Stimulated activated CD8-positive, alpha-beta memory T cell treated with anti-CD3 and anti-CD28 coated beads, Interleukin-15, amount 100 ng/mL, for 1 hour (primary cell): Measurements from ENCODE around the gene RETN.

Source experiments
- DNase-seq: peaks from one replicate; pipeline ENCODE4 v3.0.0-alpha.2; 2020; ENCODE audit warnings: low read depth

Gene RETN

GRCh38 chr19:7706188-7706954 lies 37.5 kb downstream of the RETN start:
- DNase-seq: no peak

- no peak for DNase-seq
Observed at GRCh38 chr19:7706955-7707456, 38.2 kb downstream of the RETN start.

GRCh38 chr19:7709932-7710460 lies 41.1 kb downstream of the RETN start:
- no peak for DNase-seq

GRCh38 chr19:7710616-7711015 lies 41.8 kb downstream of the RETN start:
- no peak for DNase-seq

DNA sequence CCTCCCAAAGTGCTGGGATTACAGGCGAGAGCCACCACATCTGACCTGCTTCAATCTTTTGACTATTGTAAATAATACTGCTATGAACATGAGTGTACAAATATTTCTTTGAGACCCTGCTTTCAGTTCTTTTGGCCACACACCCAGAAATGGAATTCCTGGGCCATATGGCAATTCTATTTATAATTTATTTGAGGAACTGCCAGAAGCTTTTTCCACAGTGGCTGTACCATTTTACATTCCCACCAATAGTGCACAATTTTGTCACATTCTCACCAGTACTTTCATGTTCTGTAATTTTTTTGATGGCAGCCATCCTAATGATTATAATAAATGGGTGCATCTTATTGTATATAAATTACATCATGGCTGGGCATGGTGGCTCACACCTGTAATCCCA lies 46.8 kb downstream of the RETN start:
- no peak for DNase-seq

GRCh38 chr19:7716762-7717161 lies 47.9 kb downstream of the RETN start:
- no peak for DNase-seq

DNA sequence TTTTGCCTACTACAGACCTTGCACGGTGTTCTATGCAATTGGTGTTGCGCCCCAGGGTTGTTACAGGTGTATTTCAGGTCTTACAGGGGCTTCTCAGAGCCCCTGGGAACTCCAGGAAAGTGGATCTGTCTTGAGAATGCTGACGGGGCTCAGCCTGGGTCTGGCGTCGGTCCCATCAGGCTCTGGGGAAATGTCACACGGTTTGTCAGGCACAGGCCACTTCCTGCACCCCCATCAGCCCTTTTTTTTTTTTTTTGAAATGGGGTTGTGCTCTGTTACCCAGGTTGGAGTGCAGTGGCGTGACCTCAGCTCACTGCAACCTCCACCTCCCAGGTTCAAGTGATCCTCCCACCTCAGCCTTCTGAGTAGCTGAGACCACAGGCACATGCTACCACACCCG lies 49.8 kb downstream of the RETN start:
- no peak for DNase-seq
